ENCODE results near the gene SPRYD4. TPM values are rescaled to one million over a fixed set of nuclear protein-coding genes. Genes with fewer than 3 reads are reported as not detected.
"Not testable (repeated sequence)": the region's sequence is repeated elsewhere in the genome, so short reads cannot be mapped to it uniquely, and the experiment has no call there.

Gene SPRYD4
- 1 to 10 TPM; 1.3 to 3.3 (median 1.8) TPM for polyA plus RNA-seq (ENCODE audit: insufficient read length in 10 of 10)
- long read RNA-seq, donor 1, full-length matches to known transcripts: 1 of 1 reads
- long read RNA-seq, donor 1, partial matches to known transcripts: 0 of 1 reads
- long read RNA-seq, donor 1, other reads (novel, unspliced or antisense): 0 of 1 reads
- long read RNA-seq, donor 2, full-length matches to known transcripts: 3 of 3 reads
- long read RNA-seq, donor 2, partial matches to known transcripts: 0 of 3 reads
- long read RNA-seq, donor 2, other reads (novel, unspliced or antisense): 0 of 3 reads
- long read RNA-seq, donor 3: 0 reads
- long read RNA-seq, donor 4, full-length matches to known transcripts: 2 of 2 reads
- long read RNA-seq, donor 4, partial matches to known transcripts: 0 of 2 reads
- long read RNA-seq, donor 4, other reads (novel, unspliced or antisense): 0 of 2 reads
- long read RNA-seq, donor 5, full-length matches to known transcripts: 2 of 2 reads
- long read RNA-seq, donor 5, partial matches to known transcripts: 0 of 2 reads
- long read RNA-seq, donor 5, other reads (novel, unspliced or antisense): 0 of 2 reads
- long read RNA-seq, donor 6, full-length matches to known transcripts: 5 of 5 reads
- long read RNA-seq, donor 6, partial matches to known transcripts: 0 of 5 reads
- long read RNA-seq, donor 6, other reads (novel, unspliced or antisense): 0 of 5 reads
- long read RNA-seq, donor 7, full-length matches to known transcripts: 6 of 6 reads
- long read RNA-seq, donor 7, partial matches to known transcripts: 0 of 6 reads
- long read RNA-seq, donor 7, other reads (novel, unspliced or antisense): 0 of 6 reads
- long read RNA-seq, donor 8, full-length matches to known transcripts: 3 of 3 reads
- long read RNA-seq, donor 8, partial matches to known transcripts: 0 of 3 reads
- long read RNA-seq, donor 8, other reads (novel, unspliced or antisense): 0 of 3 reads
- long read RNA-seq, donor 9, full-length matches to known transcripts: 1 of 1 reads
- long read RNA-seq, donor 9, partial matches to known transcripts: 0 of 1 reads
- long read RNA-seq, donor 9, other reads (novel, unspliced or antisense): 0 of 1 reads

- DNase-seq: peak; percentile 93 to 97 (median 96)
These were observed at the start of gene SPRYD4 for GRCh38 chr12:56468216-56469006. SPRYD4 (plus strand) TSS chr12:56468578; CDS start chr12:56468592, 14 bp downstream.

GRCh38 chr12:56420411-56420810, 48.0 kb upstream of the SPRYD4 start:
- no peak for DNase-seq

GRCh38 chr12:56425193-56425592, 43.2 kb upstream of the SPRYD4 start:
- DNase-seq: no peak

GRCh38 chr12:56425940-56426438, 42.4 kb upstream of the SPRYD4 start:
- no peak for DNase-seq

- DNase-seq: no peak
These were observed 37.1 kb upstream of the SPRYD4 start for GRCh38 chr12:56431288-56431687.

GRCh38 chr12:56431850-56432249, 36.5 kb upstream of the SPRYD4 start:
- no peak for DNase-seq

- no peak for DNase-seq
These were observed 33.5 kb upstream of the SPRYD4 start for GRCh38 chr12:56434828-56435227.

- no peak for DNase-seq
These were observed 30.8 kb upstream of the SPRYD4 start for GRCh38 chr12:56437430-56438176.

- not testable (repeated sequence) for DNase-seq
These were observed 25.2 kb upstream of the SPRYD4 start for GRCh38 chr12:56443208-56443607.

- peak; percentile 90 to 99 (median 94) for DNase-seq
These were observed 19.3 kb upstream of the SPRYD4 start, which contains the start of gene TIMELESS for GRCh38 chr12:56448860-56449621. TIMELESS (minus strand) TSS chr12:56449426; CDS start chr12:56434170, 15,256 bp downstream.

- no peak for DNase-seq
These were observed 18.8 kb upstream of the SPRYD4 start for GRCh38 chr12:56449622-56449984.

- no peak for DNase-seq
These were observed 18.1 kb upstream of the SPRYD4 start for GRCh38 chr12:56450241-56450640.

- no peak for DNase-seq
These were observed 17.2 kb upstream of the SPRYD4 start for GRCh38 chr12:56451147-56451546.

- no peak for DNase-seq
These were observed 13.8 kb upstream of the SPRYD4 start, which contains the start of gene MIP for GRCh38 chr12:56454557-56454956. MIP (minus strand) TSS chr12:56454657; CDS start chr12:56454613, 44 bp downstream.

- no peak for DNase-seq
These were observed 10.6 kb upstream of the SPRYD4 start for GRCh38 chr12:56457817-56458216.

- no peak for DNase-seq
These were observed 6.9 kb upstream of the SPRYD4 start for GRCh38 chr12:56461235-56462159.

GRCh38 chr12:56462565-56462964, 5.8 kb upstream of the SPRYD4 start:
- no peak for DNase-seq
